D721Med (cell line): ENCODE measurements around the gene UVRAG.
"Not testable (repeated sequence)": the region's sequence is repeated elsewhere in the genome, so short reads cannot be mapped to it uniquely, and the experiment has no call there.

ENCODE experiments used
- DNase-seq: peaks from one replicate; pipeline ENCODE4 v3.0.0; 2011; ENCODE audit warnings: low spot score; ENCODE audit not compliant: insufficient read length
- FAIRE-seq: peaks from 2 replicates; lab custom pipeline; 2011; peaks lifted over from hg19 to GRCh38; lab: Jason Lieb, UNC
- TF ChIP-seq, protein P1 (sequence below): IDR thresholded peaks from 2 replicates; pipeline ENCODE4 v1.5.1; 2012; ENCODE audit warnings: mild to moderate bottlenecking, control low read depth; ENCODE audit not compliant: insufficient read depth; ENCODE audit errors: missing control alignments

UVRAG gene

DNA sequence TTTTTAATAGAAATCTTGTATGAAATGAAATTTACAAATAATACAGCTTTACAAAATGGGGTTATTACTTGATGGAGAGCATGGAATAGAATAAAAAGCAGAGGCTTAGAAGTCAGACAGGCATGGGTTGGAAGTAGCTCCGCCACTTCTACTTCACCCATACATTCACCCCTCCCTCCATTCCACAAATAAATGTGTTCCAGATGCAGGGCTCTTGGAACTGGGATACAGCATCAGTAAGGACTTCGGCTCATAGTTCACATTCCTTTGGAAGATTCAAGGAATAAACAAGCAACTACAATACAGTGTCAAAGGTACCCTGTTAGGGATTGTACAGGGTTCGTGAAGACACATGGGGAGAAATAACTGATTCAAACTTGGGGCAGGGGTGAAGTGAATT lies 234.5 kb downstream of the UVRAG start:
- DNase-seq, result no peak
- no peak for FAIRE-seq
- TF ChIP-seq, protein P1, sequence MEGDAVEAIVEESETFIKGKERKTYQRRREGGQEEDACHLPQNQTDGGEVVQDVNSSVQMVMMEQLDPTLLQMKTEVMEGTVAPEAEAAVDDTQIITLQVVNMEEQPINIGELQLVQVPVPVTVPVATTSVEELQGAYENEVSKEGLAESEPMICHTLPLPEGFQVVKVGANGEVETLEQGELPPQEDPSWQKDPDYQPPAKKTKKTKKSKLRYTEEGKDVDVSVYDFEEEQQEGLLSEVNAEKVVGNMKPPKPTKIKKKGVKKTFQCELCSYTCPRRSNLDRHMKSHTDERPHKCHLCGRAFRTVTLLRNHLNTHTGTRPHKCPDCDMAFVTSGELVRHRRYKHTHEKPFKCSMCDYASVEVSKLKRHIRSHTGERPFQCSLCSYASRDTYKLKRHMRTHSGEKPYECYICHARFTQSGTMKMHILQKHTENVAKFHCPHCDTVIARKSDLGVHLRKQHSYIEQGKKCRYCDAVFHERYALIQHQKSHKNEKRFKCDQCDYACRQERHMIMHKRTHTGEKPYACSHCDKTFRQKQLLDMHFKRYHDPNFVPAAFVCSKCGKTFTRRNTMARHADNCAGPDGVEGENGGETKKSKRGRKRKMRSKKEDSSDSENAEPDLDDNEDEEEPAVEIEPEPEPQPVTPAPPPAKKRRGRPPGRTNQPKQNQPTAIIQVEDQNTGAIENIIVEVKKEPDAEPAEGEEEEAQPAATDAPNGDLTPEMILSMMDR, result no peak

DNA sequence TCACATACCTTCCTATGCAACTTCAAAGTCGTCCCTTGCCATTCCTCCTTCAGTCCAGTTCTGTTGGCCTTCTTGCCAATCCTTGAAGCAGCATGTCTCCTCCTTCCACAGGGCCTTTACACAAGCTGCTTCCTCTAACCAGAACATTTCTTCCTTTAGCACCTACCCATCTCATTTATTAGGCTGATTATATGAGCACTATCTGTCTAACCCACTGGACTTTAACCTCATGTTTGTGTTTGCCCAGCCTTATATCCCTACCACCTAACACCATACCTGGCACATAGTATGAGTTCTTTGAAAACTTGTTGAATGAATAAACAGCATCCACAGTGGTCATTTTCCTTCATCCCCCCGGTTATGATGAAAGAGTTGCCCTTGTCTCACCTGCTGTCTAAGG lies 236.9 kb downstream of the UVRAG start:
- no peak for FAIRE-seq
- no peak for DNase-seq
- TF ChIP-seq, protein P1, result no peak

DNA sequence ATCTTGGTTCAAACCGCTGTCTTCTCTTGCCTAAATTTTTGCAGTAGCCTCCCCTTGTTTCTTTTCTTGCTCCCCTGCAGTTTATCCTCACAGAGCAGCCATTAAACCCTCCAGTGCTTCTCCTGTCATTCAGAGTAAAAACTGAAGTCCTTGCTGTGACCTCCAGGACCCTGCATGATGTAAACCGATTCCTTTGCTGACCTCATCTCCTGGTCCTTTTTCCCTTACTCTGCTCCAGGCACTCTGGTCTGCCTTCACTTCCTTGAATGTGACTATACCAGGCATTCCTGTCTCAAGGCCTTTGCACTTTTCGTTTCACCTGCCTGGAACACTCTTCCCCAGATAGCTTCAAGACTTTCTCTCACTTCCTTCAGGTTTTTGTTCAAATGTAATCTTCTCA lies 239.3 kb downstream of the UVRAG start:
- no peak for FAIRE-seq
- DNase-seq, result no peak
- TF ChIP-seq, protein P1, result no peak

DNA sequence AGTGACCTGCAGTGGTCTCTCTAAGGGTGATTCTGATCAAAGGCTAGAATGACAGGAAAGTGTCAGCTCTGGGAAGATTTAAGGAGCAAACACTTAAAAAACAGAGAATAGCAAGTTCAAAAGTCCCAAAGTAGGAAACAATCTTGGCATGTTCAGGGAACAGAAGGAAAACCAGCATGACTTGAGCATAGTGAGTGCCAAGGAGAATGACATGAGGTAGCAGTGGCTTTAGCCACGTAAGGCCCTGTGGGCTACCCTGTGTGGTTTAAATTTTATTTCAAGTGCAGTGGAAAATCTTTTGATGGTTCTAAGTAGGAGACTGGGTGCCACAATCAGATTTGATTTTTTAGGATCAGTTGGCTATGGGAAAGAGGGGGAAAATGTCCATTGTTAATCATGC lies 241.9 kb downstream of the UVRAG start:
- TF ChIP-seq, protein P1, result no peak
- no peak for FAIRE-seq
- no peak for DNase-seq

DNA sequence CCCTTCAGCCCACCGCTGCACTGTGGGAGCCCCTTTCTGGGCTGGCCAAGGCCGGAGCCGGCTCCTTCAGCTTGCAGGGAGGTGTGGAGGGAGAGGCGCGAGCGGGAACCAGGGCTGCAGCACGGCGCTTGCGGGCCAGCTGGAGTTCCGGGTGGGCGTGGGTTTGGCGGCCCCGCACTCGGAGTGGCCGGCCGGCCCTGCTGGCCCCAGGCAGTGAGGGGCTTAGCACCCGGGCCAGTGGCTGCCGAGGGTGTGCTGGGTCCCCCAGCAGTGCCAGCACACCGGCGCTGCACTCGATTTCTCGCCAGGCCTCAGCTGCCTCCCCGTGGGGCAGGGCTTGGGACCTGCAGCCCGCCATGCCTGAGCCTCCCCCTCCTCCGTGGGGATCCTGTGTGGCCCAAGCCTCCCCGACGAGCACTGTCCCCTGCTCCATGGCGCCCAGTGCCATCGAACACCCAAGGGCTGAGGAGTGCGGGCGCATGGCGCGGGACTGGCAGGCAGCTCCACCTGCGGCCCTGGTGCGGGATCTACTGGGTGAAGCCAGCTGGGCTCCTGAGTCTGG lies 245.5 kb downstream of the UVRAG start:
- not testable (repeated sequence) for DNase-seq, FAIRE-seq

DNA sequence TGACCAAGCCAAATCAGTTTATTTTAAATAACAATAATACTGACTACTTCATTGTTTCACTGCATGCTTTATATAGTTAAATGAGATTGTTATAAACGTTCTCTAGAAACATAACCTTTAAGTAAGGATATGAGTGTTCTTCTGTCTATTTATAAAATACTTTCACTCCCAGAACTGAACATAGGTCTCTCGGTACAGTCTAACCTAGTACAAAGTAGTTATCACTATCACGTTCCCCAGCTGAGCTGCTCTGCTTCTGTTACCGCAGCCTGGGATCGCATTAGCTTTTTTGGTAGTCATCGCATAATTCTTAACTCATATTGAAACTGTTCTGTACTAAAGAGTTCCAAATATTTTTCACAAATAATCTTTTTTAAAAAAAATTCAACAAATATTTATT lies 247.7 kb downstream of the UVRAG start:
- TF ChIP-seq, protein P1, result no peak
- FAIRE-seq, result no peak
- no peak for DNase-seq

DNA sequence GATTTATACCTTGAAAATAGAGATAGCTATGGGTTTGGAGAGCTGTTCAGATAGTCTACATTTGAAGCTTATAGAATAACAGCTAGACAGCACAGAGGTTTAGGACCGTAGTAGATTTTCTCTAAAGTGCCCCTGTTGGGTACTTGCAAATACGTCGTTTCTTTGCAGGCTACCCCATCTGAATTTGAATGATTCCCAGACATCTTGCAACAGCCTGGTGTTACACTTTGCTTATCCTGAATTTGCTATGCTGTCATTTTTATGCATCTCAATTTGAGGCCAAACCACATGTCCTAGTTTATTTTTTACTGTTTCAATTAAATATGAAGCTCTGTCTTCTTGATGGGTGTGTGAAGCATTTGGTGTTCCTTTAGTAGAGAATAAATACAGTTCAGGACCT lies 249.2 kb downstream of the UVRAG start:
- FAIRE-seq, result no peak
- TF ChIP-seq, protein P1, result no peak
- DNase-seq, result no peak

DNA sequence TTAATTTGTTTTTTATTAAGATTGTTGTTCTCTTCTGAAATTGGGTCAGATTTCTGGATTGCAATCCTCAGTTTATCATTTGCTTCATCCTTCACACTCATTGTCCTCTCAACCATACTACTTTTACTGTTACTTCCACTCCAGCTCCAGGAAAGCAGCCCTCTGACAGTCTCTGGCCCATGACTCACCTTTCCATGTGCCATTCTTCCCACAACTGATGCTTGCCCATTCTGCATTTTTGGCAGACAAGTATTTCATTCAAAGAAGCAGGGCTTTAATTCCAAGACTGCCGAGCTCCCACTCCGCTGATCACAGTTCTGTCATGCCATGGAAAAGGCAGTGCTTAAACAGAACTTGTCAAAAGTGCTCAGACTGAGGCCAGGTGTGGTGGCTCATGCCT lies 252.1 kb downstream of the UVRAG start:
- no peak for DNase-seq
- TF ChIP-seq, protein P1, result no peak
- no peak for FAIRE-seq
